ENCODE measurements around the gene MYRIP. TPM values are rescaled to one million over a fixed set of nuclear protein-coding genes. Genes with fewer than 3 reads are reported as not detected.

The MYRIP gene
- total RNA-seq, 1 experiment from 2014 or later, result 0.11 TPM

GRCh38 chr3:39977058-39977794, 167.8 kb downstream of the MYRIP start:
- Histone ChIP-seq H3K27ac (no peak overlapping the region), H3K9me3 (replicated peaks) (no peaks in the 10 kb centered on the region), H3K4me1 (replicated peaks) (no peaks in the 10 kb centered on the region), H3K36me3 (no peaks in the 10 kb centered on the region), H3K27me3 (replicated peaks) (no peaks in the 10 kb centered on the region), H3K4me3 (no peak overlapping the region)
- DNase-seq (ENCODE audit: low read depth in 1 of 2, low spot score in 2 of 2), result no peak

GRCh38 chr3:39978308-39978707, 168.9 kb downstream of the MYRIP start:
- Histone ChIP-seq H3K27me3 (replicated peaks) (no peaks in the 10 kb centered on the region), H3K4me1 (replicated peaks) (no peaks in the 10 kb centered on the region), H3K27ac (no peak overlapping the region), H3K36me3 (no peaks in the 10 kb centered on the region), H3K4me3 (no peak overlapping the region), H3K9me3 (replicated peaks) (no peaks in the 10 kb centered on the region)
- no peak for DNase-seq (ENCODE audit: low read depth in 1 of 2, low spot score in 2 of 2)

DNA sequence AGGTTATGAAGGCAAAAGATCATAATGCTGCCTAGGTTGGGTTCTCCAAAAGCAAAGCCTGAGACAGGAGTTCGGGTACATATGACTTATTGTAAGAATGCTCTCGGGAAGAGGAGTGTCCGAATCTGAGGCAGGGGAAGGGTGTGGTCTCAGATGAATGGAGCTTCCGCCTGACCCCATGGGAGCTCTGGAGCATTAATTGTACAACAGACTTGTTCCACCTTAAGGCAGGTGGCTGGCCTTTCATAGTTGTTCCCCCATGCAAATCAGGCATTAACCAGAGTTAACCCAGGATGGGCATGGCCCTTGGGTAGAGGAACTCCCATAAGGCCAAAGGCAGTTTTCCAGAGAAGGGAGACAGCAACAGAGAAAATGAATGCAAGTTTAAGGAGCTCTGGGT, 170.6 kb downstream of the MYRIP start:
- Histone ChIP-seq H3K4me1 (replicated peaks) (no peaks in the 10 kb centered on the region), H3K27ac (no peak overlapping the region), H3K36me3 (no peaks in the 10 kb centered on the region), H3K9me3 (replicated peaks) (no peaks in the 10 kb centered on the region), H3K27me3 (replicated peaks) (no peaks in the 10 kb centered on the region), H3K4me3 (no peak overlapping the region)
- no peak for DNase-seq (ENCODE audit: low read depth in 1 of 2, low spot score in 2 of 2)

DNA sequence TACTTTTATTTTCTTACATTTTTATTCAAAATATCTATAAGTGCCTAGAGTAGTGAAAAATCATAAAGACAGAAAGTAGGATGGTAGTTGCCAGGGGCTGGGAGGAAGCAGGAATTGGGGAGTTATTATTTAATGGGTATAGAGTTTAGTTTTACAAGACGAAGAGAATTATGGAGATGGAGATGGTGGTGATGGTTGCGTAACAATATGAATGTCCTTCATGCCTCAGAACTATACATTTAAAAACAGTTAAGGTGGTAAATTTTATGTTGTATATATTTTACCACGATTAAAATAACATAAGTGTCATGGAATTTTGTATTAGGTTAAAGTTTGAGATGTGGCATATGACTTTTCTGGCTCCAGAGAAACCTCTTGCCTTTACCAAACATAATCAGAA, 171.4 kb downstream of the MYRIP start:
- H3K27me3 ChIP-seq (replicated peaks), result no peaks in the 10 kb centered on the region
- H3K4me3 ChIP-seq, result no peak overlapping the region
- H3K36me3 ChIP-seq, result no peaks in the 10 kb centered on the region
- H3K9me3 ChIP-seq (replicated peaks), result no peaks in the 10 kb centered on the region
- DNase-seq (ENCODE audit: low read depth in 1 of 2, low spot score in 2 of 2), result no peak
- H3K4me1 ChIP-seq (replicated peaks), result no peaks in the 10 kb centered on the region
- H3K27ac ChIP-seq, result no peak overlapping the region

DNA sequence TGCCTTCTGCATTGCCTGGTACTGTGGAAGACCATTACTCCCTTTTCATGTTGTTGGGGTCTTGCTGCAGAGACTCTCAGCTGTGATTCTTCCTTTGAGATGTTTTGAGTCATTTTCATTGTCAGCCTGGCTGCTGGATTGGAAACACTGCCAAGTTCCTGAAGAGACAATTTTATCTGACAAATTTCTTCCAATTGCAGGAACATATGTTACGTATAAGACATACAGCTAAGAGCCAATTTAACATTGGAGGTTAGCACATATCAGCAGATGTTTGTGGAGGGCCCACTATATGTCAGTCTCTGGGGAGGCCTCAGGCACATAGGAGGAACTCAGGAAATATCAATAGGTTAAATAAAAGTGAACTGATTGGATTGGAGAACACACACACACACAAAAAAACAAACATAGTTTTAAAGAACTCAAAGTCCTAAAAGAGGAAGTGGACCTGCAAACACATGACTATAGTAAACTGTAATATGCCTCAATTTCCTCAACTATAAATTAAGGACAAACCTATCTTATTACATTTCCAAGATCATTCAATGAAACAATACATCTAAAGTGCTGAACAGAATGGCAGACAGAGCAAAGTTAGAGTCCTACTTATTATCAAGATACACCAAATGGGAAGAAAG, 172.3 kb downstream of the MYRIP start:
- no peaks in the 10 kb centered on the region for H3K36me3 ChIP-seq
- no peak overlapping the region for H3K27ac ChIP-seq
- DNase-seq (ENCODE audit: low read depth in 1 of 2, low spot score in 2 of 2), result no peak
- no peak overlapping the region for H3K4me3 ChIP-seq
- no peaks in the 10 kb centered on the region for H3K27me3 ChIP-seq (replicated peaks)
- no peaks in the 10 kb centered on the region for H3K9me3 ChIP-seq (replicated peaks)
- no peaks in the 10 kb centered on the region for H3K4me1 ChIP-seq (replicated peaks)

GRCh38 chr3:39982665-39983357, 173.4 kb downstream of the MYRIP start:
- H3K4me1 ChIP-seq (replicated peaks), result no peaks in the 10 kb centered on the region
- H3K36me3 ChIP-seq, result no peaks in the 10 kb centered on the region
- no peaks in the 10 kb centered on the region for H3K27me3 ChIP-seq (replicated peaks)
- no peak overlapping the region for H3K4me3 ChIP-seq
- H3K27ac ChIP-seq, result no peak overlapping the region
- no peak for DNase-seq (ENCODE audit: low read depth in 1 of 2, low spot score in 2 of 2)
- H3K9me3 ChIP-seq (replicated peaks), result no peaks in the 10 kb centered on the region

GRCh38 chr3:39989746-39990145, 180.3 kb downstream of the MYRIP start:
- Histone ChIP-seq H3K27ac (no peak overlapping the region), H3K9me3 (replicated peaks) (no peaks in the 10 kb centered on the region), H3K36me3 (no peaks in the 10 kb centered on the region), H3K27me3 (replicated peaks) (no peaks in the 10 kb centered on the region), H3K4me3 (no peak overlapping the region), H3K4me1 (replicated peaks) (no peaks in the 10 kb centered on the region)
- no peak for DNase-seq (ENCODE audit: low read depth in 1 of 2, low spot score in 2 of 2)

DNA sequence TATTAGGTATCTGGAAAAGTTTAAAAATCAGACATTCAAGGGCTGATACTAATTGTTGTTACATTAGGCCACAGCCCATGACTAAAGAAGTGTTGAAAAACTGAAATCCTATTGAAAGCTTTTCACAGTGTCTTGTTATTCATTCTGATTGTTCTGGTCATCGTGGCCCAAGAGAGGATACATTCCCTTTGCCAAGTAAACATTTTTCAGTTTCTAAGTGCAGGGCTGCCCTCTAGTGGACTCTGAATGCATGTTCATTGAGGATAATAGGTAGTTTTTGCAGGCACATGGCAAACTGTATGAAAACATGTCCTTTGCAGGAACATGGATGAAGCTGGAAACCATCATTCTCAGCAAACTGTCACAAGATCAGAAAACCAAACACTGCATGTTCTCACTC, 181.1 kb downstream of the MYRIP start:
- Histone ChIP-seq H3K9me3 (replicated peaks) (no peaks in the 10 kb centered on the region), H3K4me1 (replicated peaks) (no peaks in the 10 kb centered on the region), H3K4me3 (no peak overlapping the region), H3K36me3 (no peaks in the 10 kb centered on the region), H3K27me3 (replicated peaks) (no peaks in the 10 kb centered on the region), H3K27ac (no peak overlapping the region)
- DNase-seq (ENCODE audit: low read depth in 1 of 2, low spot score in 2 of 2), result peak in 1 of 2 experiments; percentile 17

- no peak overlapping the region for H3K27ac ChIP-seq
- DNase-seq (ENCODE audit: low read depth in 1 of 2, low spot score in 2 of 2), result no peak
- no peaks in the 10 kb centered on the region for H3K27me3 ChIP-seq (replicated peaks)
- no peaks in the 10 kb centered on the region for H3K4me1 ChIP-seq (replicated peaks)
- no peaks in the 10 kb centered on the region for H3K36me3 ChIP-seq
- no peak overlapping the region for H3K4me3 ChIP-seq
- no peaks in the 10 kb centered on the region for H3K9me3 ChIP-seq (replicated peaks)
Observed at GRCh38 chr3:40008796-40009195, 199.4 kb downstream of the MYRIP start.

DNA sequence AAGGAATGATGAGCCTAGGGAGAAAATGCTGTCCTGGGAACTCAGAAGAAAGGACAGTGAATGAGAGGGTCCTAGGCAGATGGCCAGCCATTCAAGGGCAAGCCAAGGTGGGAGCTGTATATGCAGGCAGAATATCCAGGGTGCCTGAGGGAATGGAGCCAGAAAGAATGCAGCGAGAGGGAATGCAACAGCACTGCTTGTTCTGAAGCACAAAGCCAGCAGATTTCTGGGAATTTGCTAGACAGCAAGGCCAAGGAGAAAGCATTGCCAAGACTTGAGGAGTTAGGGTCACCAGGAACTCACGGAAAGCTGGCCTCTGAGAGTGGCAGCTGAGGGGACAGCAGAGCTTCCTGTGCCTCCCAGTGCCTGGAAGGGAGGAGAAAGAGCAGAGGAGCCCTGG, 200.6 kb downstream of the MYRIP start:
- no peaks in the 10 kb centered on the region for H3K27me3 ChIP-seq (replicated peaks)
- no peak for DNase-seq (ENCODE audit: low read depth in 1 of 2, low spot score in 2 of 2)
- H3K4me1 ChIP-seq (replicated peaks), result no peaks in the 10 kb centered on the region
- no peak overlapping the region for H3K4me3 ChIP-seq
- H3K9me3 ChIP-seq (replicated peaks), result no peaks in the 10 kb centered on the region
- no peaks in the 10 kb centered on the region for H3K36me3 ChIP-seq
- no peak overlapping the region for H3K27ac ChIP-seq

DNA sequence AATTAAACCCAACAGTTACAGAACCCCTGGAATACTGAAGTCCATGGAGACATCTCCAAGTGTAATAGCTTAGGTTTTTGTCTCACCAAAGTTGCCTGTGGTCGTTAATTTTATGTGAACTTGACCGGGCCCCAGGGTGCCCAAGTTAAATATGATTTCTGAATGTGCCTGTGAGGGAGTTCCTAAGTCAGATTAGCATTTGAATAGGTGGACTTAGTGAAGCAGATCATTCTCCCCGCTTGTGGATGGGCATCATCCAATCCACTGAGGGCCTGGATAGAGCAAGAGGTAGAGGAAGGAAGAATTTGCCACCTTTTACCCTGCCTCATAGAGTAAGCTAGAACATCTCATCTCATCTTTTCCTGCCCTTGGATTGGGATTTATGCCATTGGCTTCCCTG, 203.0 kb downstream of the MYRIP start:
- H3K9me3 ChIP-seq (replicated peaks), result no peaks in the 10 kb centered on the region
- H3K4me1 ChIP-seq (replicated peaks), result no peaks in the 10 kb centered on the region
- no peaks in the 10 kb centered on the region for H3K36me3 ChIP-seq
- H3K27me3 ChIP-seq (replicated peaks), result no peaks in the 10 kb centered on the region
- H3K4me3 ChIP-seq, result no peak overlapping the region
- no peak overlapping the region for H3K27ac ChIP-seq
- DNase-seq (ENCODE audit: low read depth in 1 of 2, low spot score in 2 of 2), result no peak

DNA sequence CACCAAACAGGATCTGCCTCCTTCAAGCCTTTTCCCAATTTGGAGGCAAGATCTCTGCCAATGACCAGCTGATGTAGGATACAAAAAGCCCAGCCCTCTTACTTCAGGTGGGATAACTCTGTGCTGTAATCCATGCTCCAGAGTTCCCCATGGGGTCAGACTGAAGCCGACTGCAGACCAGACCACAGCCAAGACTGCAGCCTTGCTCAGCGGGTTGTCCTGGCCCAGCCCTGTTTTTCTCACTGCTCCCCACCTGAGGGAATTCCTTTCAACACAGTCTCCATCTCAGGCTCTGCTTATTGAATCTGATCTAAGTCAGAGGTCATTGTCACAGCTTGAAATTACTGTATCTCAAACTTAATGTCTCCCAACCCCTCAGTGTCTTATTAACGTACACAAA, 207.0 kb downstream of the MYRIP start:
- no peaks in the 10 kb centered on the region for H3K4me1 ChIP-seq (replicated peaks)
- H3K27ac ChIP-seq, result no peak overlapping the region
- no peaks in the 10 kb centered on the region for H3K9me3 ChIP-seq (replicated peaks)
- no peaks in the 10 kb centered on the region for H3K27me3 ChIP-seq (replicated peaks)
- DNase-seq (ENCODE audit: low read depth in 1 of 2, low spot score in 2 of 2), result no peak
- H3K4me3 ChIP-seq, result no peak overlapping the region
- no peaks in the 10 kb centered on the region for H3K36me3 ChIP-seq

DNA sequence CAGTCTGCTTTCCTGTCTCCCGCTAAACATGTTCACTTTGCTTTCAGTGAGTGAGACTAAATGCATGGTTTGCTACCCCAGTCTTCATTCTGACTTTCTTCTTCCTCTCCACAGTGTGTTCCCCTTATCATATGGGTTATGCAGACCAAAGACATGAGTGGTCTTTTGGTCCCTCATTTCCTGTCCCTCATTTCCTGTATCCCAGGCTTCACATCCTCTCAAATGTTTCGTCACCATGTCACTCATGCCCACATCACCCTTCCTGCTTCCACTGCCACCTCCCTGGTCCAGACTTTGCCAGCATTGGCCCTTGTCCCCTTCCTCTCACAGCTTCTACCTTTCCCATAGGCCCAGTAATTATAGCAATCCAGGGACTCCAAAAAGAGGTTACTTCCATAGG, 209.0 kb downstream of the MYRIP start:
- H3K4me3 ChIP-seq, result no peak overlapping the region
- H3K36me3 ChIP-seq, result no peaks in the 10 kb centered on the region
- H3K4me1 ChIP-seq (replicated peaks), result no peaks in the 10 kb centered on the region
- no peak overlapping the region for H3K27ac ChIP-seq
- H3K9me3 ChIP-seq (replicated peaks), result no peaks in the 10 kb centered on the region
- no peaks in the 10 kb centered on the region for H3K27me3 ChIP-seq (replicated peaks)
- DNase-seq (ENCODE audit: low read depth in 1 of 2, low spot score in 2 of 2), result no peak

- DNase-seq (ENCODE audit: low read depth in 1 of 2, low spot score in 2 of 2), result no peak
- H3K36me3 ChIP-seq, result no peaks in the 10 kb centered on the region
- no peaks in the 10 kb centered on the region for H3K9me3 ChIP-seq (replicated peaks)
- no peak overlapping the region for H3K4me3 ChIP-seq
- H3K27me3 ChIP-seq (replicated peaks), result no peaks in the 10 kb centered on the region
- H3K27ac ChIP-seq, result no peak overlapping the region
- H3K4me1 ChIP-seq (replicated peaks), result no peaks in the 10 kb centered on the region
Observed at GRCh38 chr3:40019376-40019775, 210.0 kb downstream of the MYRIP start.

All from SJSA1 (cell line).